GM12878 (cell line): ENCODE data around the gene PPM1J. TPM values are rescaled to one million over a fixed set of nuclear protein-coding genes. Genes with fewer than 3 reads are reported as not detected.

Experiments
- ATAC-seq: fragments of 200-7000 bp; cut with Tn5 transposase; 3 replicates; pipeline ENCODE4 v1.9.1; 2020; ENCODE audit warnings: mild to moderate bottlenecking, moderate library complexity
- BruUV-seq: library from RNA; stranded (reverse); fragments of 400-500 nt; replicated peaks from 2 replicates; lab custom pipeline; 2021; lab: Mats Ljungman, UMichigan
- CTCF ChIA-PET: fragments of 300-600 bp; sonication (Branson Sonifier 250); formaldehyde crosslinking; extraction: SDS; loops from one replicate; lab custom pipeline; 2021; ENCODE audit warnings: inconsistent platforms; lab: Yijun Ruan, JAX
- POLR2A ChIA-PET: fragments of 350-600 bp; formaldehyde crosslinking; extraction: SDS; loops from one replicate; lab custom pipeline; 2021; ENCODE audit warnings: inconsistent platforms; lab: Charles Lee
- RAD21 ChIA-PET: fragments of 300-600 bp; sonication (Branson Sonifier 250); formaldehyde crosslinking; loops from one replicate; lab custom pipeline; 2023; ENCODE audit warnings: antibody characterized with exemption; ENCODE audit not compliant: unreplicated experiment; lab: Charles Lee
- SMC1A ChIA-PET: fragments of 300-600 bp; sonication (Branson Sonifier 250); formaldehyde crosslinking; loops from one replicate; lab custom pipeline; 2023; ENCODE audit not compliant: unreplicated experiment, uncharacterized antibody; lab: Charles Lee
- DNase-seq: peaks from one replicate; pipeline ENCODE4 v3.0.0-alpha.2; 2011; ENCODE audit warnings: low read depth, low spot score
- FAIRE-seq: peaks from 3 replicates; lab custom pipeline; 2011; peaks lifted over from hg19 to GRCh38; lab: Jason Lieb, UNC
- H2AFZ ChIP-seq: 2 replicates; pipeline ENCODE4 v1.6.0; 2011; ENCODE audit warnings: low read depth, low read length, control low read depth; ENCODE audit not compliant: control insufficient read depth
- H3K27ac ChIP-seq: 2 replicates; pipeline ENCODE4 v1.5.1; 2011; ENCODE audit warnings: control low read depth; ENCODE audit not compliant: control insufficient read depth, insufficient read depth
- H3K27me3 ChIP-seq, 2 experiments: replicated peaks in 1 of 2; 2 replicates each; pipeline versions ENCODE4 v1.6.0 to v1.6.1; 2011; ENCODE audit warnings: low read length in 1 of 2; ENCODE audit not compliant: control insufficient read depth in 2 of 2, insufficient read depth in 2 of 2
- H3K36me3 ChIP-seq, 2 experiments: 2 replicates each; pipeline ENCODE4 v1.5.1; 2011; ENCODE audit warnings: low read length in 1 of 2; ENCODE audit not compliant: control insufficient read depth in 2 of 2, insufficient read depth in 2 of 2
- H3K4me1 ChIP-seq: 2 replicates; pipeline ENCODE4 v1.6.1; 2011; ENCODE audit warnings: mild to moderate bottlenecking, low read length, moderate library complexity, mixed read lengths; ENCODE audit not compliant: control insufficient read depth, insufficient read depth
- H3K4me2 ChIP-seq: 2 replicates; pipeline ENCODE4 v1.6.0; 2011; ENCODE audit warnings: control low read depth; ENCODE audit not compliant: control insufficient read depth, insufficient read depth
- H3K4me3 ChIP-seq: fragments of 200-600 bp; sonication (generic); 2 replicates; pipeline ENCODE4 v1.5.1; 2016
- H3K79me2 ChIP-seq: 2 replicates; pipeline ENCODE4 v1.6.0; 2011; ENCODE audit warnings: low read length; ENCODE audit not compliant: control insufficient read depth, insufficient read depth
- H3K9ac ChIP-seq: 2 replicates; pipeline ENCODE4 v1.8.0; 2011; ENCODE audit warnings: low read length, control low read depth, mixed read lengths; ENCODE audit not compliant: control insufficient read depth, insufficient read depth
- H3K9me3 ChIP-seq: replicated peaks from 3 replicates; pipeline ENCODE4 v1.5.1; 2011; ENCODE audit warnings: mild to moderate bottlenecking, low read length; ENCODE audit not compliant: control insufficient read depth, insufficient read depth
- H4K20me1 ChIP-seq: 2 replicates; pipeline ENCODE4 v1.6.0; 2011; ENCODE audit not compliant: control insufficient read depth, insufficient read depth
- EED ChIP-seq: sonication (generic); IDR thresholded peaks from 2 replicates; pipeline ENCODE4 v1.6.1; 2016; ENCODE audit warnings: antibody characterized with exemption, low read depth
- GATAD2B ChIP-seq: fragments of 450-650 bp; conservative IDR thresholded peaks from 2 replicates; pipeline ENCODE4 v1.6.1; 2017; ENCODE audit warnings: low read depth, mild to moderate bottlenecking, moderate library complexity
- IRF5 ChIP-seq: fragments of 450-650 bp; IDR thresholded peaks from 2 replicates; pipeline ENCODE4 v1.6.1; 2017; ENCODE audit warnings: borderline replicate concordance
- JUNB ChIP-seq: IDR thresholded peaks from 2 replicates; pipeline ENCODE4 v1.6.1; 2016; ENCODE audit warnings: antibody characterized with exemption, mild to moderate bottlenecking
- MAX ChIP-seq: IDR thresholded peaks from 2 replicates; pipeline ENCODE4 v1.6.1; 2012; ENCODE audit warnings: low read depth, low read length, improper control_type of control experiment
- MTA2 ChIP-seq: fragments of 450-650 bp; IDR thresholded peaks from 2 replicates; pipeline ENCODE4 v1.6.1; 2016; ENCODE audit warnings: low read depth, mild to moderate bottlenecking, moderate library complexity
- NFXL1 ChIP-seq: fragments of 450-650 bp; IDR thresholded peaks from 2 replicates; pipeline ENCODE4 v1.6.1; 2017; ENCODE audit warnings: antibody characterized with exemption, mild to moderate bottlenecking, borderline replicate concordance
- NFYB ChIP-seq: IDR thresholded peaks from 2 replicates; pipeline ENCODE4 v1.6.1; 2011; ENCODE audit warnings: low read depth, mild to moderate bottlenecking, low read length, improper control_type of control experiment, moderate library complexity; ENCODE audit not compliant: insufficient read depth
- RBBP5 ChIP-seq: fragments of 200-600 bp; sonication (generic); conservative IDR thresholded peaks from 2 replicates; pipeline ENCODE4 v1.6.1; 2016
- SP1 ChIP-seq: IDR thresholded peaks from one replicate; pipeline ENCODE4 v1.6.1; 2011; ENCODE audit warnings: low read depth, low read length
- STAT1 ChIP-seq: fragments of 450-650 bp; conservative IDR thresholded peaks from 2 replicates; pipeline ENCODE4 v1.6.1; 2014; ENCODE audit warnings: antibody characterized with exemption, mild to moderate bottlenecking
- SUPT20H ChIP-seq: IDR thresholded peaks from 2 replicates; pipeline ENCODE4 v1.6.1; 2011; ENCODE audit warnings: low read depth, mild to moderate bottlenecking, low read length, moderate library complexity, borderline replicate concordance; ENCODE audit not compliant: control insufficient read depth
- ZNF217 ChIP-seq: fragments of 450-650 bp; IDR thresholded peaks from 2 replicates; pipeline ENCODE4 v1.6.1; 2017; ENCODE audit warnings: antibody characterized with exemption, mild to moderate bottlenecking
- ZZZ3 ChIP-seq: IDR thresholded peaks from 2 replicates; pipeline ENCODE4 v1.6.1; 2011; ENCODE audit warnings: low read depth; ENCODE audit not compliant: control insufficient read depth, insufficient read length
- WGBS: methylation state at CpG from one replicate; pipeline ENCODE4 v1.1.6; 2016; ENCODE audit warnings: low lambda C conversion rate; ENCODE audit not compliant: insufficient replicate concordance, insufficient coverage; ENCODE audit errors: missing lambda C conversion rate; 5-methylcytosine and 5-hydroxymethylcytosine counted together
- in situ Hi-C: fragments of 300-500 bp; cut with MboI; formaldehyde crosslinking; loops from 9 replicates; pipeline ENCODE4 v1.14.3; 2018; ENCODE audit warnings: mixed read lengths
- intact Hi-C: fragments of 100-400 bp; cut with micrococcal nuclease; formaldehyde crosslinking; loops from one replicate; pipeline ENCODE4 v1.14.2; 2022; ENCODE audit not compliant: unreplicated experiment
- polyA plus RNA-seq, 11 experiments: library from polyadenylated mRNA; depleted of rRNA in 4 of 11; unstranded in 6 of 11; stranded (reverse) in 5 of 11; fragments of >200 nt; fragmentation: Nextera tagmentation in 4 of 11; fragmentation: Illumina TruSeq in 1 of 11; extraction: Ambion mirVana in 4 of 11; extraction: Trizol in 1 of 11; gene quantifications; 1 replicate in 1 of 11; 2 replicates in 10 of 11; pipeline versions ENCODE4 v1.2.1 to v1.2.3, GENCODE V29; 2011 to 2016; ENCODE audit warnings: inconsistent platforms in 2 of 11, missing spikeins in 2 of 11, low read depth in 1 of 11
- total RNA-seq, 4 experiments: library from RNA; depleted of rRNA in 3 of 4; stranded (reverse); fragments of >200 nt in 3 of 4; fragmentation: Illumina TruSeq in 1 of 4; extraction: Trizol in 1 of 4; gene quantifications; 2 replicates each; pipeline versions ENCODE4 v1.2.1 to v1.2.3, GENCODE V29; 2013 to 2021
- TF ChIP-seq, protein P1 (sequence below): fragments of 450-650 bp; IDR thresholded peaks from 2 replicates; pipeline ENCODE4 v1.6.1; 2016; ENCODE audit warnings: mild to moderate bottlenecking

Gene PPM1J
- total and polyA plus RNA-seq, 10 of the 15 experiments (the other 5 are each of a cell fraction or from before 2014, with no cell fraction given): 0.07 to 1.8 (median 0.59) TPM; not detected in 1

DNA sequence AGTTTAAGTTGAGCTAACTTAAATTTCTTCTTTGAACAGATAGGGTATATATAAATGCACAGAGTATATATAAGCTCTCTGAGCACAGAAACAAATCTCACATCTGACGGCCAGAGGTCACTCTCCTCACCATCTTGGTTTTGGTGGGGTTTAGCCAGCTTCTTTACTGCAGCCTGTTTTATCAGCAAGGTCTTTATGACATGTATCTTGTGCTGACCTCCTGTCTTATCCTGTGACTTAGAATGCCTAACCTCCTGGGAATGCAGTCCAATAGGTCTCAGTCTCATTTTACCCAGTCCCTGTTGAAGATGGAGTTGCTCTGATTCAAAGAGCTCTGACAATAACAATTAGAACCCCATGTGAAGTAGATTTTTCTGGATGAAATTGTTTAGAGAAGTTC lies 42.3 kb downstream of the PPM1J start:
- Histone ChIP-seq H3K4me1 (peaks cover 9% of the 10 kb centered on the region), H3K4me3 (no peak overlapping the region), H4K20me1 (no peaks in the 10 kb centered on the region), H3K27ac (no peak overlapping the region), H3K4me2 (no peak overlapping the region), H3K36me3 (peaks cover 0 to 9% of the 10 kb centered on the region in 2 experiments; a peak in 1 of 4 replicates)
- in situ Hi-C loops: no loop called here
- ATAC-seq: no peak
- CTCF ChIA-PET: interaction anchor here (0.7 to 6.2 kb wide), 15 partner anchors 8 to 281 kb away, joined by 3 to 33 read pairs (median 5); partner anchors contain the start of genes PPM1J and RHOC
- TF ChIP-seq STAT1 (no peak), ZNF217 (no peak), MAX (no peak), ZZZ3 (no peak), MTA2 (no peak), GATAD2B (no peak), EED (no peak), IRF5 (no peak), NFYB (no peak), RBBP5 (no peak), SP1 (no peak), NFXL1 (no peak), SUPT20H (no peak), JUNB (no peak)
- TF ChIP-seq, protein P1, sequence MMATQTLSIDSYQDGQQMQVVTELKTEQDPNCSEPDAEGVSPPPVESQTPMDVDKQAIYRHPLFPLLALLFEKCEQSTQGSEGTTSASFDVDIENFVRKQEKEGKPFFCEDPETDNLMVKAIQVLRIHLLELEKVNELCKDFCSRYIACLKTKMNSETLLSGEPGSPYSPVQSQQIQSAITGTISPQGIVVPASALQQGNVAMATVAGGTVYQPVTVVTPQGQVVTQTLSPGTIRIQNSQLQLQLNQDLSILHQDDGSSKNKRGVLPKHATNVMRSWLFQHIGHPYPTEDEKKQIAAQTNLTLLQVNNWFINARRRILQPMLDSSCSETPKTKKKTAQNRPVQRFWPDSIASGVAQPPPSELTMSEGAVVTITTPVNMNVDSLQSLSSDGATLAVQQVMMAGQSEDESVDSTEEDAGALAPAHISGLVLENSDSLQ: no peak
- TF ChIP-seq, all 136 proteins: peak for 0
- ChIA-PET POLR2A (interaction anchor here (0.6 kb wide), 1 partner anchor 37 kb away, joined by 3 read pairs; no protein-coding TSS in a partner anchor), RAD21 (interaction anchor here (0.9 to 4.8 kb wide), 9 partner anchors 15 to 171 kb away, joined by 3 to 42 read pairs (median 7); partner anchors contain the start of genes CAPZA1 and ST7L), SMC1A (interaction anchor here (0.7 to 3.9 kb wide), 12 partner anchors 9 to 282 kb away, joined by 3 to 28 read pairs (median 8); no protein-coding TSS in a partner anchor)
- H3K79me2 ChIP-seq: peaks cover 17% of the 10 kb centered on the region
- no TSS peak for BruUV-seq
- WGBS: 95% methylated on average over 1 of the region's 1 CpG
- no peak overlapping the region for H2AFZ ChIP-seq
- no peak overlapping the region for H3K9ac ChIP-seq
- DNase-seq (no peak), FAIRE-seq (no peak)
- no peaks in the 10 kb centered on the region for H3K27me3 ChIP-seq
- no peaks in the 10 kb centered on the region for H3K9me3 ChIP-seq
- intact Hi-C loops: no loop called here
